SK-N-SH (cell line): ENCODE measurements around the gene SPG7. TPM values are rescaled to one million over a fixed set of nuclear protein-coding genes. Genes with fewer than 3 reads are reported as not detected.

ENCODE experiments used
- CTCF ChIA-PET: fragments of 300-600, 350-600 bp; formaldehyde crosslinking; extraction: SDS; loops from one replicate; lab custom pipeline; 2021; lab: Yijun Ruan, JAX
- POLR2A ChIA-PET: fragments of 350-600 bp; sonication (Branson Sonifier 250); formaldehyde crosslinking; extraction: SDS; loops from one replicate; lab custom pipeline; 2020; ENCODE audit warnings: antibody characterized with exemption, inconsistent platforms; lab: Yijun Ruan, JAX
- DNase-seq: peaks from one replicate; pipeline ENCODE4 v3.0.0; 2012
- H2AFZ ChIP-seq: fragments of 200-600 bp; sonication (generic); 2 replicates; pipeline ENCODE4 v1.8.1; 2016; ENCODE audit warnings: antibody characterized with exemption, mild to moderate bottlenecking, low read depth
- H3F3A ChIP-seq: fragments of 200-600 bp; sonication (generic); replicated peaks from 2 replicates; pipeline ENCODE3; 2016; ENCODE audit warnings: antibody characterized with exemption, mild to moderate bottlenecking; ENCODE audit not compliant: insufficient read depth
- H3K27ac ChIP-seq, 2 experiments: fragments of 200-500 bp in 1 of 2; fragments of 200-600 bp in 1 of 2; sonication (Bioruptor generic) in 1 of 2; sonication (generic), shearing (Covaris generic) in 1 of 2; 2 replicates each; pipeline versions ENCODE4 v1.5.1 to v1.6.1; 2014 to 2016; ENCODE audit warnings: low read depth in 2 of 2, inconsistent platforms in 1 of 2, low read length in 1 of 2, mild to moderate bottlenecking in 1 of 2, mixed read lengths in 1 of 2
- H3K27me3 ChIP-seq: fragments of 200-600 bp; sonication (generic), shearing (Covaris generic); 2 replicates; pipeline ENCODE4 v1.6.1; 2016; ENCODE audit warnings: mixed run types; ENCODE audit not compliant: insufficient read depth
- H3K36me3 ChIP-seq, 2 experiments: fragments of 200-500 bp in 1 of 2; fragments of 200-600 bp in 1 of 2; sonication (Bioruptor generic) in 1 of 2; sonication (generic) in 1 of 2; replicated peaks in 1 of 2; 2 replicates each; pipeline versions ENCODE3 to v1.5.1; 2014 to 2016; ENCODE audit warnings: low read length in 1 of 2, mild to moderate bottlenecking in 1 of 2; ENCODE audit not compliant: insufficient read depth in 2 of 2, control insufficient read depth in 1 of 2
- H3K4me1 ChIP-seq, 2 experiments: fragments of 200-500 bp in 1 of 2; fragments of 200-600 bp in 1 of 2; sonication (Bioruptor generic) in 1 of 2; sonication (generic), shearing (Covaris generic) in 1 of 2; 2 replicates each; pipeline versions ENCODE4 v1.5.1 to v1.6.1; 2014 to 2016; ENCODE audit warnings: low read depth in 1 of 2, low read length in 1 of 2, mixed run types in 1 of 2; ENCODE audit not compliant: insufficient read depth in 2 of 2, control insufficient read depth in 1 of 2
- H3K4me2 ChIP-seq: fragments of 200-600 bp; sonication (generic), shearing (Covaris generic); 2 replicates; pipeline ENCODE4 v1.6.1; 2017; ENCODE audit warnings: mixed run types
- H3K4me3 ChIP-seq, 2 experiments: fragments of 200-500 bp in 1 of 2; fragments of 200-600 bp in 1 of 2; sonication (Bioruptor generic) in 1 of 2; sonication (generic), shearing (Covaris generic) in 1 of 2; 2 replicates each; pipeline versions ENCODE4 v1.5.1 to v1.8.1; 2014 to 2016; ENCODE audit warnings: low read depth in 2 of 2, inconsistent platforms in 1 of 2, low read length in 1 of 2, mild to moderate bottlenecking in 1 of 2, mixed read lengths in 1 of 2, moderate library complexity in 1 of 2
- H3K79me2 ChIP-seq: fragments of 200-600 bp; sonication (generic); 2 replicates; pipeline ENCODE4 v1.8.1; 2017; ENCODE audit warnings: mild to moderate bottlenecking; ENCODE audit not compliant: insufficient read depth
- H3K9ac ChIP-seq: fragments of 200-600 bp; sonication (generic); 2 replicates; pipeline ENCODE4 v1.6.1; 2017; ENCODE audit warnings: mixed run types
- H3K9me2 ChIP-seq: fragments of 200-600 bp; sonication (generic); 2 replicates; pipeline ENCODE4 v1.6.1; 2017; ENCODE audit warnings: mixed run types
- H3K9me3 ChIP-seq: fragments of 200-600 bp; sonication (generic); 2 replicates; pipeline ENCODE4 v1.6.1; 2017; ENCODE audit warnings: mixed run types, mild to moderate bottlenecking, moderate library complexity
- H4K20me1 ChIP-seq: fragments of 200-600 bp; sonication (generic); 2 replicates; pipeline ENCODE4 v1.6.1; 2017; ENCODE audit warnings: mild to moderate bottlenecking, mixed run types; ENCODE audit not compliant: insufficient read depth
- GATA2 ChIP-seq: sonication (generic); formaldehyde crosslinking; IDR thresholded peaks from 2 replicates; pipeline ENCODE4 v1.5.0; 2020; ENCODE audit warnings: mild to moderate bottlenecking, missing genetic modification reagents
- MXI1 ChIP-seq: IDR thresholded peaks from 2 replicates; pipeline ENCODE4 v1.6.1; 2012; ENCODE audit warnings: mild to moderate bottlenecking, low read depth, low read length, improper control_type of control experiment
- RCOR1 ChIP-seq: fragments of 150-350 bp; IDR thresholded peaks from 2 replicates; pipeline ENCODE4 v1.6.1; 2017; ENCODE audit warnings: antibody characterized with exemption, low read length
- SIN3A ChIP-seq: IDR thresholded peaks from 2 replicates; pipeline ENCODE4 v1.6.1; 2012; ENCODE audit warnings: low read depth, mild to moderate bottlenecking, low read length, moderate library complexity, borderline replicate concordance
- SMC3 ChIP-seq: IDR thresholded peaks from 2 replicates; pipeline ENCODE4 v1.6.1; 2012; ENCODE audit warnings: low read depth, low read length, improper control_type of control experiment
- TEAD4 ChIP-seq: IDR thresholded peaks from 2 replicates; pipeline ENCODE4 v1.4.0; 2012; ENCODE audit warnings: mild to moderate bottlenecking, borderline replicate concordance; ENCODE audit not compliant: insufficient read depth
- WGBS: methylation state at CpG from one replicate; pipeline ENCODE4 v1.1.6; 2017; ENCODE audit warnings: low lambda C conversion rate; 5-methylcytosine and 5-hydroxymethylcytosine counted together
- polyA plus RNA-seq, 3 experiments: library from polyadenylated mRNA; depleted of rRNA; stranded (reverse); fragments of >200 nt; gene quantifications; 2 replicates each; pipeline ENCODE4 v1.2.3, GENCODE V29; 2012
- TF ChIP-seq, protein P1 (sequence below): IDR thresholded peaks from 2 replicates; pipeline ENCODE4 v1.6.1; 2012; ENCODE audit warnings: mild to moderate bottlenecking, low read depth, low read length, moderate library complexity
- TF ChIP-seq, protein P2 (sequence below): fragments of 150-350 bp; IDR thresholded peaks from 2 replicates; pipeline ENCODE4 v1.6.1; 2016; ENCODE audit warnings: mild to moderate bottlenecking, low read depth, low read length
- TF ChIP-seq, protein P3 (sequence below): fragments of 200-600 bp; sonication (generic); IDR thresholded peaks from 2 replicates; pipeline ENCODE4 v1.6.1; 2017; ENCODE audit warnings: antibody characterized with exemption, mild to moderate bottlenecking, moderate library complexity
- TF ChIP-seq, protein P4 (sequence below): fragments of 150-350 bp; IDR thresholded peaks from 2 replicates; pipeline ENCODE4 v1.6.1; 2017; ENCODE audit warnings: antibody characterized with exemption, low read length, low read depth, borderline replicate concordance

The SPG7 gene
- polyA plus RNA-seq, 1 of the 3 experiments (the other 2 are of a cell fraction), result 100 TPM

DNA sequence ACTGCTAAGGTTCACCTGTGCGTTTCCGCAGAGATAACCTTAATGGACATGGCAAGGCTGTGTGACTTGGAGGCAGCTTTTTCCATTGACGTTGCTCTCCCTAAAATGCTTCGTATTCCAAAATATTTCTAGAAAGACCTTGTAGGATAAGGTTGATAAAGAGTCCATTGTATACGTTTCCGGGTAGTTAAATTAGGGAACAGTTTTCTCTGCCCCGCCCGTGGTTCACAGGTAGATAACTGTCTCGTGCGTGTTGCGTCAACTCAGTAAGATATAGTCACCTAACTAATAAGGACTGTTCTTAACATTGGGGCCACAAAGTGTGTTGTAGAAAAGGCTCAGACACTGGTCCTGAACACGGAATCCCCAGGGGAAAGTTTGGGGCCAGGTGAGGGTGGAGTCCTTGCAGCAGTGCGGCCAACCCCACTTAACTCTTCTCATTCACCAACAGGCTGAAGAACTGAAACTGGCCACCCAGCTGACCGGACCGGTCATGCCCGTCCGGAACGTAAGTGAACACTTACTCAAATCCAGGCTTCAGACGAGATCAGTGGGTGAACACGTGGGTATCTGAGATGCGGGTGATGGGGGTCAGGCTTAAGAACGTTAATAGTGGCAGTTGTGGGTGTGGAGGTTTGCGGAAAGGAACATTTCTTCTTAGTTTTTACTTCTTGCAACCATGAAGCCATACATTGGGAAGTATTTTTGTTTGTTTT, 53.8 kb downstream of the SPG7 start:
- 29% methylated on average over 20 of the region's 23 CpGs for WGBS
- peak overlapping the region; percentile 96 for H3K4me2 ChIP-seq
- H3F3A ChIP-seq, result peaks cover 70% of the 10 kb centered on the region
- no peaks in the 10 kb centered on the region for H3K9me3 ChIP-seq
- H3K9ac ChIP-seq, result peak overlapping the region; percentile 98
- no peaks in the 10 kb centered on the region for H3K27me3 ChIP-seq
- no peak for DNase-seq
- ChIA-PET POLR2A (no interaction called here), CTCF (no interaction called here)
- peaks cover 28 to 30% of the 10 kb centered on the region in 2 experiments for H3K36me3 ChIP-seq
- H3K4me1 ChIP-seq, result peaks cover 19 to 44% of the 10 kb centered on the region in 2 experiments; a peak in 3 of 4 replicates
- H3K27ac ChIP-seq, result no peak overlapping the region
- peaks cover 34% of the 10 kb centered on the region for H3K79me2 ChIP-seq
- H2AFZ ChIP-seq, result no peak overlapping the region
- peak overlapping the region; percentile 75 to 87 for H3K4me3 ChIP-seq
- peaks cover 60% of the 10 kb centered on the region for H4K20me1 ChIP-seq
- H3K9me2 ChIP-seq, result no peaks in the 10 kb centered on the region
- TF ChIP-seq TEAD4, result no peak
- TF ChIP-seq, protein P1, sequence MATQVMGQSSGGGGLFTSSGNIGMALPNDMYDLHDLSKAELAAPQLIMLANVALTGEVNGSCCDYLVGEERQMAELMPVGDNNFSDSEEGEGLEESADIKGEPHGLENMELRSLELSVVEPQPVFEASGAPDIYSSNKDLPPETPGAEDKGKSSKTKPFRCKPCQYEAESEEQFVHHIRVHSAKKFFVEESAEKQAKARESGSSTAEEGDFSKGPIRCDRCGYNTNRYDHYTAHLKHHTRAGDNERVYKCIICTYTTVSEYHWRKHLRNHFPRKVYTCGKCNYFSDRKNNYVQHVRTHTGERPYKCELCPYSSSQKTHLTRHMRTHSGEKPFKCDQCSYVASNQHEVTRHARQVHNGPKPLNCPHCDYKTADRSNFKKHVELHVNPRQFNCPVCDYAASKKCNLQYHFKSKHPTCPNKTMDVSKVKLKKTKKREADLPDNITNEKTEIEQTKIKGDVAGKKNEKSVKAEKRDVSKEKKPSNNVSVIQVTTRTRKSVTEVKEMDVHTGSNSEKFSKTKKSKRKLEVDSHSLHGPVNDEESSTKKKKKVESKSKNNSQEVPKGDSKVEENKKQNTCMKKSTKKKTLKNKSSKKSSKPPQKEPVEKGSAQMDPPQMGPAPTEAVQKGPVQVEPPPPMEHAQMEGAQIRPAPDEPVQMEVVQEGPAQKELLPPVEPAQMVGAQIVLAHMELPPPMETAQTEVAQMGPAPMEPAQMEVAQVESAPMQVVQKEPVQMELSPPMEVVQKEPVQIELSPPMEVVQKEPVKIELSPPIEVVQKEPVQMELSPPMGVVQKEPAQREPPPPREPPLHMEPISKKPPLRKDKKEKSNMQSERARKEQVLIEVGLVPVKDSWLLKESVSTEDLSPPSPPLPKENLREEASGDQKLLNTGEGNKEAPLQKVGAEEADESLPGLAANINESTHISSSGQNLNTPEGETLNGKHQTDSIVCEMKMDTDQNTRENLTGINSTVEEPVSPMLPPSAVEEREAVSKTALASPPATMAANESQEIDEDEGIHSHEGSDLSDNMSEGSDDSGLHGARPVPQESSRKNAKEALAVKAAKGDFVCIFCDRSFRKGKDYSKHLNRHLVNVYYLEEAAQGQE, result no peak

DNA sequence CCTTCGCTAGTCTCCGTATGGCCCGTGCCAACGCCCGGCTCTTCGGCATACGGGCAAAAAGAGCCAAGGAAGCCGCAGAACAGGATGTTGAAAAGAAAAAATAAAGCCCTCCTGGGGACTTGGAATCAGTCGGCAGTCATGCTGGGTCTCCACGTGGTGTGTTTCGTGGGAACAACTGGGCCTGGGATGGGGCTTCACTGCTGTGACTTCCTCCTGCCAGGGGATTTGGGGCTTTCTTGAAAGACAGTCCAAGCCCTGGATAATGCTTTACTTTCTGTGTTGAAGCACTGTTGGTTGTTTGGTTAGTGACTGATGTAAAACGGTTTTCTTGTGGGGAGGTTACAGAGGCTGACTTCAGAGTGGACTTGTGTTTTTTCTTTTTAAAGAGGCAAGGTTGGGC, 54.7 kb downstream of the SPG7 start:
- TF ChIP-seq, protein P2, sequence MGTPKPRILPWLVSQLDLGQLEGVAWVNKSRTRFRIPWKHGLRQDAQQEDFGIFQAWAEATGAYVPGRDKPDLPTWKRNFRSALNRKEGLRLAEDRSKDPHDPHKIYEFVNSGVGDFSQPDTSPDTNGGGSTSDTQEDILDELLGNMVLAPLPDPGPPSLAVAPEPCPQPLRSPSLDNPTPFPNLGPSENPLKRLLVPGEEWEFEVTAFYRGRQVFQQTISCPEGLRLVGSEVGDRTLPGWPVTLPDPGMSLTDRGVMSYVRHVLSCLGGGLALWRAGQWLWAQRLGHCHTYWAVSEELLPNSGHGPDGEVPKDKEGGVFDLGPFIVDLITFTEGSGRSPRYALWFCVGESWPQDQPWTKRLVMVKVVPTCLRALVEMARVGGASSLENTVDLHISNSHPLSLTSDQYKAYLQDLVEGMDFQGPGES, result no peak
- TF ChIP-seq MXI1 (no peak), GATA2 (CRISPR knock-in tag) (no peak), SMC3 (no peak), SIN3A (no peak), RCOR1 (no peak)
- TF ChIP-seq, protein P3, sequence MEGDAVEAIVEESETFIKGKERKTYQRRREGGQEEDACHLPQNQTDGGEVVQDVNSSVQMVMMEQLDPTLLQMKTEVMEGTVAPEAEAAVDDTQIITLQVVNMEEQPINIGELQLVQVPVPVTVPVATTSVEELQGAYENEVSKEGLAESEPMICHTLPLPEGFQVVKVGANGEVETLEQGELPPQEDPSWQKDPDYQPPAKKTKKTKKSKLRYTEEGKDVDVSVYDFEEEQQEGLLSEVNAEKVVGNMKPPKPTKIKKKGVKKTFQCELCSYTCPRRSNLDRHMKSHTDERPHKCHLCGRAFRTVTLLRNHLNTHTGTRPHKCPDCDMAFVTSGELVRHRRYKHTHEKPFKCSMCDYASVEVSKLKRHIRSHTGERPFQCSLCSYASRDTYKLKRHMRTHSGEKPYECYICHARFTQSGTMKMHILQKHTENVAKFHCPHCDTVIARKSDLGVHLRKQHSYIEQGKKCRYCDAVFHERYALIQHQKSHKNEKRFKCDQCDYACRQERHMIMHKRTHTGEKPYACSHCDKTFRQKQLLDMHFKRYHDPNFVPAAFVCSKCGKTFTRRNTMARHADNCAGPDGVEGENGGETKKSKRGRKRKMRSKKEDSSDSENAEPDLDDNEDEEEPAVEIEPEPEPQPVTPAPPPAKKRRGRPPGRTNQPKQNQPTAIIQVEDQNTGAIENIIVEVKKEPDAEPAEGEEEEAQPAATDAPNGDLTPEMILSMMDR, result no peak
- TF ChIP-seq, protein P1, result no peak
- TF ChIP-seq, protein P4, sequence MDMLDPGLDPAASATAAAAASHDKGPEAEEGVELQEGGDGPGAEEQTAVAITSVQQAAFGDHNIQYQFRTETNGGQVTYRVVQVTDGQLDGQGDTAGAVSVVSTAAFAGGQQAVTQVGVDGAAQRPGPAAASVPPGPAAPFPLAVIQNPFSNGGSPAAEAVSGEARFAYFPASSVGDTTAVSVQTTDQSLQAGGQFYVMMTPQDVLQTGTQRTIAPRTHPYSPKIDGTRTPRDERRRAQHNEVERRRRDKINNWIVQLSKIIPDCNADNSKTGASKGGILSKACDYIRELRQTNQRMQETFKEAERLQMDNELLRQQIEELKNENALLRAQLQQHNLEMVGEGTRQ, result no peak
- DNase-seq, result no peak
- Histone ChIP-seq H4K20me1 (peaks cover 60% of the 10 kb centered on the region), H3K4me2 (peak overlapping the region; percentile 96), H3F3A (peaks cover 64% of the 10 kb centered on the region), H2AFZ (no peak overlapping the region), H3K9me3 (no peaks in the 10 kb centered on the region), H3K27ac (no peak overlapping the region), H3K9ac (peak overlapping the region; percentile 16; the same call in 1 of the 2 replicates), H3K36me3 (peaks cover 28 to 30% of the 10 kb centered on the region in 2 experiments), H3K9me2 (no peaks in the 10 kb centered on the region), H3K27me3 (no peaks in the 10 kb centered on the region), H3K4me1 (peaks cover 19 to 44% of the 10 kb centered on the region in 2 experiments; a peak in 3 of 4 replicates), H3K79me2 (peaks cover 34% of the 10 kb centered on the region), H3K4me3 (peak overlapping the region; percentile 75 to 87; a peak in 2 of 4 replicates)
- 81% methylated on average over 12 of the region's 12 CpGs for WGBS
- POLR2A ChIA-PET, result no interaction called here
- CTCF ChIA-PET, result interaction anchor here (0.8 to 3.4 kb wide), 4 partner anchors 14 to 137 kb away, joined by 3 to 20 read pairs (median 8); no protein-coding TSS in a partner anchor
